ENCODE data around the gene TMEM269.
A peak's percentile ranks its signal among the peaks of the same experiment; 100 is the strongest.

The TMEM269 gene

GRCh38 chr1:42815941-42816584 lies 31.3 kb downstream of the TMEM269 start:
- Mint-ChIP-seq H3K27me3 (no peaks in the 10 kb centered on the region), H3K9me3 (ENCODE audit: low read depth) (no peaks in the 10 kb centered on the region)

DNA sequence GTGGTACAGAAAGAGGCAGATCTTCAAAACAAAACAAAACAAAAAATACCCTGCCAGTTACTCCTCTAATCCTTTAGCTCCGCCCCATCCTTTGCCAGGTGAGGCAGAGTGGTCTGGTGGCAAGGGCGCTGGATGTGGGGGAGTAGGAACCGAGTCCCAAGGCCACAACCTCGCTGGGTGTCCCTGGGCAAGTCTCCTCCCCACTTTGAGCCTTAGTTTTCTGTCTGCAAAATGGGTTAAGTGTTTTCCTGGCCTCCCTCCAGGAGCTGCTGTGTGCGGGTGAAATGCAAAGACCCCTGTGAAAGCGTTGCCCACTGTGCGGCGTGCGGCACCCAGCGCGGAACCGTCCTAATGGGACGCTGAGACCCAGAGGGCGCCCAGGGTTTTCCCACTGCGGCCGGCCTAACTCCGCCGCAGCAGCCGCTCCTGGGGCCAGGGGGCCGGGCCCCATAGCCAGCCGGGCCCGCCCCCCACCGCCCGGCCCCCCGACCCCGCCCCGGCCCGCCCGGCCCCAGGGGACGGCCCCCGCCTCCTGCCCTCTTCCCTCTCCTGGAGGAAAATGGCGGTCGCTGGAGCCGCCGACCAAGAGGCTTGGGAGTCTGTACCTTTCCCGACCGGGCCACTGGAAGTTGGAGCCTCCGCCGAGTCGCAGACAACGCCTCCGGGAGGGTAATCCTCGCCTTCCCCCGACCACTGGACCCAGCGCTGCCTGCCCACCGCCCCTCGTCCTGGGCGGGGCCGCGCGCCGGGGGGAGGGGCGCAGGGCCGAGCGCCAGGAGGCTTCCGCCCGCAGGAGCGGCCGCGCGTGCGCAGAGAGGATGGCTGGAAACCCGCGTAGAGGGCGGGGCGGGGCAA lies 32.0 kb downstream of the TMEM269 start, which contains the start of the genes ERMAP and SVBP:
TSS of gene ERMAP (plus strand) at position 538 of the 855 bp plus-strand sequence. CDS start 13,327 bp downstream, outside the sequence.
TSS of gene SVBP (minus strand) at position 813 of the 855 bp plus-strand sequence. CDS start 853 bp downstream, outside the sequence.
- Mint-ChIP-seq H3K27me3 (no peaks in the 10 kb centered on the region), H3K36me3 (peaks cover 6% of the 10 kb centered on the region)

More at GRCh38 chr1:42815941-42816584, 31.3 kb downstream of the TMEM269 start:
- Mint-ChIP-seq H3K27ac (peak overlapping the region; percentile 87), H3K4me1 (ENCODE audit: low read depth) (peaks cover 28% of the 10 kb centered on the region), H3K4me3 (peak overlapping the region; percentile 89), H3K36me3 (peaks cover 8% of the 10 kb centered on the region)

GRCh38 chr1:42817440-42817767 lies 32.6 kb downstream of the TMEM269 start:
- Mint-ChIP-seq H3K27ac (no peak overlapping the region), H3K4me1 (ENCODE audit: low read depth) (peaks cover 28% of the 10 kb centered on the region), H3K4me3 (peak overlapping the region; percentile 82), H3K9me3 (ENCODE audit: low read depth) (no peaks in the 10 kb centered on the region), H3K36me3 (peaks cover 6% of the 10 kb centered on the region), H3K27me3 (no peaks in the 10 kb centered on the region)

More for the DNA sequence above, 32.0 kb downstream of the TMEM269 start, which contains the start of the genes ERMAP and SVBP:
- H3K4me3 Mint-ChIP-seq: peak within 1 kb of the TSS; percentile 89
- no peaks in the 10 kb centered on the region for H3K9me3 Mint-ChIP-seq (ENCODE audit: low read depth)
- H3K4me1 Mint-ChIP-seq (ENCODE audit: low read depth): peaks cover 28% of the 10 kb centered on the region
- H3K27ac Mint-ChIP-seq: peak within 1 kb of the TSS; percentile 87

DNA sequence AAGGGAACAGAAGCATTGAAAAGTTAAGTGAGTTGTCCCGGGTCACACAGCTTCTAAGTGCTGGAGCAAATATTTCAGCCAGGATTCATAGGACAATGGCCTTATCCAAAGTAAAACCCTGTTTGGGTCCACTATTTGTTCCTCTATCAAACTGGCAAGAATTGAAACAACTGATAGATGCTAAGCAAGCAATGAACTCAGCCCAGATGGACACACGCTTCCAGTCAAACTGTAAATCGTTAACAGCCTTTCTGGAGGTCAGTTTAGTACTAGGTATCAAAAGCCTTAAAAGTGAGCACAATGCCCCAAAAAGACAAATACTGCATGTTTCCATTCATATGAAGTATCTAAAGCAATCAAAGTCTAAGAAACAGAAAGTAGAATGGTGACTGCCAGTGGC lies 33.2 kb downstream of the TMEM269 start:
- H3K36me3 Mint-ChIP-seq: peaks cover 6% of the 10 kb centered on the region
- no peaks in the 10 kb centered on the region for H3K9me3 Mint-ChIP-seq (ENCODE audit: low read depth)
- H3K27me3 Mint-ChIP-seq: no peaks in the 10 kb centered on the region
- peaks cover 29% of the 10 kb centered on the region for H3K4me1 Mint-ChIP-seq (ENCODE audit: low read depth)
- H3K4me3 Mint-ChIP-seq: peak overlapping the region; percentile 82
- H3K27ac Mint-ChIP-seq: no peak overlapping the region

DNA sequence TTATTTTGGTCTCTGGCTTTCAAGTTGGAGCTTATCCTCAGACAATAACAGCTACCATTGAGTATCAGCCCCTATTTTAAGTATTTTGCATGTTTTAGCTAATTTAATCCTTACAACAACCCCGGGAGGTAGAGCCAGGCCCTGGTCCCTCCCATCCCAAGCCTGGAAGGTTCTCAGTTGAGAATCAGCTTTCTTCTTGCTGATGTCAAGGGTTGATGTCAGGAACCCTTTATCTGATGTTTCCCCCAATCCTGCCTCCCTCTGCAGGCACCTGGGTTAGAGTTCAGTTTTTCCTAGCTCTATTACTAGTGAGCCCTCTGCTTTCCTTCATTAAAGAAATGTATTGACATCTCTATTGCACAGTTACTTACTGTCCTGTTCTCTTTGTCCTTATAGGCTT lies 36.0 kb downstream of the TMEM269 start:
- H3K4me3 Mint-ChIP-seq: no peak overlapping the region
- H3K27ac Mint-ChIP-seq: no peak overlapping the region
- H3K36me3 Mint-ChIP-seq: peaks cover 4% of the 10 kb centered on the region
- H3K27me3 Mint-ChIP-seq: no peaks in the 10 kb centered on the region
- peaks cover 27% of the 10 kb centered on the region for H3K4me1 Mint-ChIP-seq (ENCODE audit: low read depth)
- H3K9me3 Mint-ChIP-seq (ENCODE audit: low read depth): no peaks in the 10 kb centered on the region

DNA sequence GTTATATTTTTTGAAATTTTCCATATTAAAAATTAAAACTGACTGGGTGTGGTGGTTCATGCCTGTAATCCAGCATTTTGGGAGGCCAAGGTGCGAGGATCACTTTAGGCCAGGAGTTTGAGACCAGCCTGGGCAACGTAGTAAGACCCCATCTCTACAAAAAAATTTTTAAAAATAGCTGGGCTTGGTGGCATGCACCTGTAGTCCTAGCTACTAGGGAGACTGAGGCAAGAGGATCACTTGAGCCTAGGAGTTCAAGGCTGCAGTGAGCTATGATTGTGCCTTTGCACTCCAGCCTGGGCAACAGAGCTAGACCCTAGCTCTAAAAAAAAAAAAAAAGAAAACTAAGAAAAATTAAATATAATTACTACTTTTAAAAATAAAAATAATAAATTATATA lies 36.9 kb downstream of the TMEM269 start:
- Mint-ChIP-seq H3K4me3 (no peak overlapping the region), H3K27me3 (no peaks in the 10 kb centered on the region), H3K9me3 (ENCODE audit: low read depth) (no peaks in the 10 kb centered on the region), H3K36me3 (peaks cover 4% of the 10 kb centered on the region), H3K27ac (no peak overlapping the region), H3K4me1 (ENCODE audit: low read depth) (peaks cover 18% of the 10 kb centered on the region)

DNA sequence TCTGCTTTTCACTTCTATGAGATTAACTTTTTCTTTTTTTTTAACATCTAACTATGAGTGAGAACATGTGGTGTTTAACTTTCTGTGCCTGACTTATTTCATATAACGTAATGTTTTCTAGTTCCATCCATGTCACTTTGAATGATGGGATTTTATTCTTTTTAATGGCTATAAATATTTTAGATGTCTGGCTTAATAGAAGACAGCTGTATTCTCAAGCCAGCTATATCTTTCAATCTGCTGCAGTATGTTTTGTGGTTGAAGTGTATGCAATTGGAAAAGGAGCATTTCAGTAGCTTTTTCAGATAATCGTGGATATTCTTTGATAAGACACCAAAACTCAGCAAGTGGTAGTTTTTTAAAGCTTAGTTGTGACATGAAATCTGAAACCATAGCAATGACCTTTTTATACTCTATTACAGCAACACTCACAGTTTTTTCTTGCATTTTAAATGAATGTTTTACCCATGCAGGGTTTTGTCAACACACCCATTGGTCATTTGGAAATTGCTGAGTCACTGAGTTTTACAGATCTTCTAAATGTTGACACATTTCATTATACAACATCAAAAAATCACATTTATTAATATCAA lies 38.1 kb downstream of the TMEM269 start:
- H3K4me1 Mint-ChIP-seq (ENCODE audit: low read depth): peaks cover 12% of the 10 kb centered on the region
- H3K27ac Mint-ChIP-seq: no peak overlapping the region
- peaks cover 4% of the 10 kb centered on the region for H3K36me3 Mint-ChIP-seq
- H3K27me3 Mint-ChIP-seq: no peaks in the 10 kb centered on the region
- no peak overlapping the region for H3K4me3 Mint-ChIP-seq
- H3K9me3 Mint-ChIP-seq (ENCODE audit: low read depth): no peaks in the 10 kb centered on the region

- Mint-ChIP-seq H3K4me3 (no peak overlapping the region), H3K9me3 (ENCODE audit: low read depth) (no peaks in the 10 kb centered on the region), H3K27ac (no peak overlapping the region), H3K36me3 (peaks cover 3% of the 10 kb centered on the region), H3K4me1 (ENCODE audit: low read depth) (peaks cover 5% of the 10 kb centered on the region), H3K27me3 (no peaks in the 10 kb centered on the region)
Observed at GRCh38 chr1:42824481-42825035, 39.8 kb downstream of the TMEM269 start.

GRCh38 chr1:42825036-42825851 lies 40.5 kb downstream of the TMEM269 start:
- peaks cover 2% of the 10 kb centered on the region for H3K36me3 Mint-ChIP-seq
- no peaks in the 10 kb centered on the region for H3K9me3 Mint-ChIP-seq (ENCODE audit: low read depth)
- H3K27ac Mint-ChIP-seq: no peak overlapping the region
- no peaks in the 10 kb centered on the region for H3K27me3 Mint-ChIP-seq
- no peak overlapping the region for H3K4me3 Mint-ChIP-seq
- peaks cover 5% of the 10 kb centered on the region for H3K4me1 Mint-ChIP-seq (ENCODE audit: low read depth)

DNA sequence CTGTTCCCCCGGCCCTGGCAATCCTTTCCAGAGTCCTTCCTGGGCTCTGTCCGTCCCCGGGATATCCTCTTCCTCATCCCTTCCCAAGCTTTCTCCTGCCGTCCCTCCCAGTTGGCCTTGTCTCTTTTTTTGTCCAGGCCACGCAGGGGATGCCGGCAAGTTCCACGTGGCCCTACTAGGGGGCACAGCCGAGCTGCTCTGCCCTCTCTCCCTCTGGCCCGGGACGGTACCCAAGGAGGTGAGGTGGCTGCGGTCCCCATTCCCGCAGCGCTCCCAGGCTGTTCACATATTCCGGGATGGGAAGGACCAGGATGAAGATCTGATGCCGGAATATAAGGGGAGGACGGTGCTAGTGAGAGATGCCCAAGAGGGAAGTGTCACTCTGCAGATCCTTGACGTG lies 45.8 kb downstream of the TMEM269 start:
- Mint-ChIP-seq H3K36me3 (peaks cover 7% of the 10 kb centered on the region), H3K4me1 (ENCODE audit: low read depth) (no peaks in the 10 kb centered on the region), H3K27ac (no peak overlapping the region), H3K27me3 (no peaks in the 10 kb centered on the region), H3K4me3 (no peak overlapping the region), H3K9me3 (ENCODE audit: low read depth) (no peaks in the 10 kb centered on the region)

GRCh38 chr1:42831273-42831672 lies 46.5 kb downstream of the TMEM269 start:
- no peak overlapping the region for H3K4me3 Mint-ChIP-seq
- H3K27me3 Mint-ChIP-seq: no peaks in the 10 kb centered on the region
- no peak overlapping the region for H3K27ac Mint-ChIP-seq
- peaks cover 7% of the 10 kb centered on the region for H3K36me3 Mint-ChIP-seq
- no peaks in the 10 kb centered on the region for H3K9me3 Mint-ChIP-seq (ENCODE audit: low read depth)
- no peaks in the 10 kb centered on the region for H3K4me1 Mint-ChIP-seq (ENCODE audit: low read depth)

GRCh38 chr1:42832641-42833240 lies 48.0 kb downstream of the TMEM269 start:
- no peak overlapping the region for H3K4me3 Mint-ChIP-seq
- no peaks in the 10 kb centered on the region for H3K4me1 Mint-ChIP-seq (ENCODE audit: low read depth)
- H3K9me3 Mint-ChIP-seq (ENCODE audit: low read depth): no peaks in the 10 kb centered on the region
- no peak overlapping the region for H3K27ac Mint-ChIP-seq
- no peaks in the 10 kb centered on the region for H3K27me3 Mint-ChIP-seq
- peaks cover 7% of the 10 kb centered on the region for H3K36me3 Mint-ChIP-seq

GRCh38 chr1:42833981-42834380 lies 49.2 kb downstream of the TMEM269 start:
- Mint-ChIP-seq H3K36me3 (peaks cover 10% of the 10 kb centered on the region), H3K27me3 (no peaks in the 10 kb centered on the region), H3K4me1 (ENCODE audit: low read depth) (no peaks in the 10 kb centered on the region), H3K4me3 (no peak overlapping the region), H3K9me3 (ENCODE audit: low read depth) (no peaks in the 10 kb centered on the region), H3K27ac (no peak overlapping the region)

DNA sequence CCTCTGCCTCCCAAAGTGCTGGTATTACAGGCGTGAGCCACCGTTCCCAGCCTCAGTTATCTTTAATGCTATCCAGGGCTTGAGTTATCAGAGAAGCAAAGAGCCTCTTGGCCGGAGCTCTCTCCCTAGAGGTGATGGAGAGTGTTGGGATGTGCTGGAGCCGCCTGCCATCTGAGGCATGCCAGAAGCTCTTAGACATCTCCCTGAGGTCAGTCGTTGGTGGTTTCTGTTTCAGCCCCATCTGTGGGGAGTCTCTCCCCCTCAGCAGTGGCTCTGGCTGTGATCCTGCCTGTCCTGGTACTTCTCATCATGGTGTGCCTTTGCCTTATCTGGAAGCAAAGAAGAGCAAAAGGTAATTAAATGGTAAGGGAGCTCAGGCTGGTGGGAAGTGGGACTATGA lies 50.0 kb downstream of the TMEM269 start:
- Mint-ChIP-seq H3K4me1 (ENCODE audit: low read depth) (no peaks in the 10 kb centered on the region), H3K27ac (no peak overlapping the region), H3K4me3 (no peak overlapping the region), H3K27me3 (no peaks in the 10 kb centered on the region), H3K9me3 (ENCODE audit: low read depth) (no peaks in the 10 kb centered on the region), H3K36me3 (peaks cover 10% of the 10 kb centered on the region)

Measured in activated naive CD8-positive, alpha-beta T cell (primary cell).